ENCODE measurements around the gene KRCC1. TPM values are rescaled to one million over a fixed set of nuclear protein-coding genes. Genes with fewer than 3 reads are reported as not detected.

The KRCC1 gene
- polyA plus RNA-seq, 3 donors, result 10.8 to 31.6 (median 24.7) TPM

DNA sequence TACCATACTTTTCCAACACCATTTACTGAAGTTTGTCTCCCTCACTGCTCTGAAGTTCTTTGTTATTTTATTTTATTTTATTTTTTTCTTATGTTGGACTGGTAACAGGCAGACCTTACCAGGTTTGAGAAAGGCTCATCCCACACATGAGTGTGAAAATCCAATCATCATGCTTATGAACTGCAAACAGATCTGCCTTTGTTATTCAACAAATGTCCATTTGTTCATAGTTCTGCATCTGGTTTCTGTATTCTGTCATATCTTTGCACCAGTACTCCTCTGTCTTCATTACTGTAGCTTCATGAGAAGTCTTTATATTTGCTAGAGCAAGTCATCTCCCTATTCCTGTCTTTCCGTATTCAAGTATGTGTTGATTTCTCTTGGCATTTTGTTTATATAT is 44.6 kb downstream of the KRCC1 start:
- no peak overlapping the region for H3K4me3 Mint-ChIP-seq
- intact Hi-C loops (cut with micrococcal nuclease), result no loop called here
- no peak overlapping the region for H3K27ac ChIP-seq (ENCODE audit: low read depth in 1 of 2, low read length in 2 of 2)
- H3K4me2 ChIP-seq (replicated peaks; ENCODE audit: extremely low read depth, low read length, poor library complexity, severe bottlenecking), result no peak overlapping the region
- H3K9me3 ChIP-seq (replicated peaks in 1 of 2; ENCODE audit: control insufficient read depth in 1 of 2, insufficient read depth in 1 of 2, low read length in 2 of 2), result no peaks in the 10 kb centered on the region
- no peaks in the 10 kb centered on the region for H4K20me1 ChIP-seq (ENCODE audit: insufficient read depth, low read length)
- no peak for DNase-seq
- no peak overlapping the region for H2AFZ ChIP-seq (ENCODE audit: insufficient read depth, low read depth, low read length, poor library complexity, severe bottlenecking)
- no peak overlapping the region for H3K9ac ChIP-seq (ENCODE audit: insufficient read depth, low read length, poor library complexity, severe bottlenecking)
- H3K36me3 ChIP-seq (replicated peaks in 1 of 2; ENCODE audit: control insufficient read depth in 1 of 2, insufficient read depth in 2 of 2, low read length in 2 of 2), result no peaks in the 10 kb centered on the region
- peaks cover 2% of the 10 kb centered on the region for H3K4me1 Mint-ChIP-seq
- no peaks in the 10 kb centered on the region for H3K27me3 ChIP-seq (ENCODE audit: control insufficient read depth in 2 of 2, insufficient read depth in 2 of 2, low read length in 2 of 2)
- no peak overlapping the region for H3K27ac Mint-ChIP-seq
- no peaks in the 10 kb centered on the region for H3K36me3 Mint-ChIP-seq
- peaks cover 0 to 1% (median 0%) of the 10 kb centered on the region in 3 donors for H3K27me3 Mint-ChIP-seq (ENCODE audit: low read depth in 3 of 3)
- TF ChIP-seq, protein P1, sequence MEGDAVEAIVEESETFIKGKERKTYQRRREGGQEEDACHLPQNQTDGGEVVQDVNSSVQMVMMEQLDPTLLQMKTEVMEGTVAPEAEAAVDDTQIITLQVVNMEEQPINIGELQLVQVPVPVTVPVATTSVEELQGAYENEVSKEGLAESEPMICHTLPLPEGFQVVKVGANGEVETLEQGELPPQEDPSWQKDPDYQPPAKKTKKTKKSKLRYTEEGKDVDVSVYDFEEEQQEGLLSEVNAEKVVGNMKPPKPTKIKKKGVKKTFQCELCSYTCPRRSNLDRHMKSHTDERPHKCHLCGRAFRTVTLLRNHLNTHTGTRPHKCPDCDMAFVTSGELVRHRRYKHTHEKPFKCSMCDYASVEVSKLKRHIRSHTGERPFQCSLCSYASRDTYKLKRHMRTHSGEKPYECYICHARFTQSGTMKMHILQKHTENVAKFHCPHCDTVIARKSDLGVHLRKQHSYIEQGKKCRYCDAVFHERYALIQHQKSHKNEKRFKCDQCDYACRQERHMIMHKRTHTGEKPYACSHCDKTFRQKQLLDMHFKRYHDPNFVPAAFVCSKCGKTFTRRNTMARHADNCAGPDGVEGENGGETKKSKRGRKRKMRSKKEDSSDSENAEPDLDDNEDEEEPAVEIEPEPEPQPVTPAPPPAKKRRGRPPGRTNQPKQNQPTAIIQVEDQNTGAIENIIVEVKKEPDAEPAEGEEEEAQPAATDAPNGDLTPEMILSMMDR (IDR thresholded peaks at IDR 0.05), result no peak
- WGBS (ENCODE audit: insufficient coverage), result no CpG with 5 or more reads among the region's 1 CpG
- H3K79me2 ChIP-seq (ENCODE audit: insufficient read depth, low read length), result no peaks in the 10 kb centered on the region
- H3K9me3 Mint-ChIP-seq, result no peaks in the 10 kb centered on the region
- H3K4me3 ChIP-seq (replicated peaks in 1 of 3; ENCODE audit: low read depth in 2 of 3, low read length in 3 of 3), result no peak overlapping the region
- H3K4me1 ChIP-seq (ENCODE audit: control insufficient read depth in 1 of 2, insufficient read depth in 2 of 2, low read length in 2 of 2), result no peaks in the 10 kb centered on the region

DNA sequence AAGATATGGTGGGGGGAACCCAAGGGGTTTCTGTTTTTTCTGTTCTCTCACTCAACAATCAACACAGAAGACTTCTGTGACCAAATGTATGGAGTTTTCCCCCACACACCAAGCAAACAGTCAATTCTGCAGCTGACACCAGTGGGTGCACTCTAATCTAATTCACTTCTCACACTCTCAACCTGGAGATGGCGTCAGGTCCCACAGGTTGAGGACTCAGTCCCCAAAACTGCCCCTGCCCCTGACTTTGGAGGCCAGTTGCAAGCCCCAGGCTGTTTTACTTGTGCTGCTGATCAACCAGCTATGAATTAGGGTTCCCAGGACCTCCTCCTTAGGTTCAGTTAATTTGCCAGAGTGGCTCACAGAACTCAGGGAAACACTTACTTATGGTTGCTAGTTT is 45.4 kb downstream of the KRCC1 start:
- intact Hi-C loops (cut with micrococcal nuclease), result no loop called here
- H3K36me3 ChIP-seq (replicated peaks in 1 of 2; ENCODE audit: control insufficient read depth in 1 of 2, insufficient read depth in 2 of 2, low read length in 2 of 2), result no peaks in the 10 kb centered on the region
- 91% methylated on average over 1 of the region's 1 CpG for WGBS (ENCODE audit: insufficient coverage)

More for the DNA sequence above, 45.4 kb downstream of the KRCC1 start:
- no peak overlapping the region for H3K9ac ChIP-seq (ENCODE audit: insufficient read depth, low read length, poor library complexity, severe bottlenecking)
- H3K4me1 Mint-ChIP-seq, result no peaks in the 10 kb centered on the region
- H3K9me3 ChIP-seq (replicated peaks in 1 of 2; ENCODE audit: control insufficient read depth in 1 of 2, insufficient read depth in 1 of 2, low read length in 2 of 2), result no peaks in the 10 kb centered on the region
- no peaks in the 10 kb centered on the region for H4K20me1 ChIP-seq (ENCODE audit: insufficient read depth, low read length)
- no peaks in the 10 kb centered on the region for H3K79me2 ChIP-seq (ENCODE audit: insufficient read depth, low read length)
- no peaks in the 10 kb centered on the region for H3K4me1 ChIP-seq (ENCODE audit: control insufficient read depth in 1 of 2, insufficient read depth in 2 of 2, low read length in 2 of 2)
- peaks cover 0 to 2% (median 1%) of the 10 kb centered on the region in 3 donors for H3K27me3 Mint-ChIP-seq (ENCODE audit: low read depth in 3 of 3)
- no peaks in the 10 kb centered on the region for H3K36me3 Mint-ChIP-seq
- H3K27ac Mint-ChIP-seq, result no peak overlapping the region
- TF ChIP-seq, protein P1 (IDR thresholded peaks at IDR 0.05), result no peak
- H3K9me3 Mint-ChIP-seq, result no peaks in the 10 kb centered on the region
- no peak for DNase-seq
- no peak overlapping the region for H3K4me3 ChIP-seq (replicated peaks in 1 of 3; ENCODE audit: low read depth in 2 of 3, low read length in 3 of 3)
- no peak overlapping the region for H3K4me3 Mint-ChIP-seq
- H2AFZ ChIP-seq (ENCODE audit: insufficient read depth, low read depth, low read length, poor library complexity, severe bottlenecking), result no peak overlapping the region
- no peaks in the 10 kb centered on the region for H3K27me3 ChIP-seq (ENCODE audit: control insufficient read depth in 2 of 2, insufficient read depth in 2 of 2, low read length in 2 of 2)
- no peak overlapping the region for H3K4me2 ChIP-seq (replicated peaks; ENCODE audit: extremely low read depth, low read length, poor library complexity, severe bottlenecking)
- no peak overlapping the region for H3K27ac ChIP-seq (ENCODE audit: low read depth in 1 of 2, low read length in 2 of 2)
